OCI-LY3 (cell line): Measurements from ENCODE around the gene ZNF827.

Source experiments
- EZH2phosphoT487 ChIP-seq: fragments of 200-600 bp; shearing (Covaris generic); IDR thresholded peaks from 2 replicates; pipeline ENCODE4 v1.6.1; 2018; ENCODE audit warnings: antibody characterized with exemption, mixed run types, low read depth
- TF ChIP-seq, protein P1 (sequence below): fragments of 200-600, 300-600 bp; sonication (generic); IDR thresholded peaks from 2 replicates; pipeline ENCODE4 v1.5.1; 2014; ENCODE audit warnings: antibody characterized with exemption, low read length, low read depth

DNA sequence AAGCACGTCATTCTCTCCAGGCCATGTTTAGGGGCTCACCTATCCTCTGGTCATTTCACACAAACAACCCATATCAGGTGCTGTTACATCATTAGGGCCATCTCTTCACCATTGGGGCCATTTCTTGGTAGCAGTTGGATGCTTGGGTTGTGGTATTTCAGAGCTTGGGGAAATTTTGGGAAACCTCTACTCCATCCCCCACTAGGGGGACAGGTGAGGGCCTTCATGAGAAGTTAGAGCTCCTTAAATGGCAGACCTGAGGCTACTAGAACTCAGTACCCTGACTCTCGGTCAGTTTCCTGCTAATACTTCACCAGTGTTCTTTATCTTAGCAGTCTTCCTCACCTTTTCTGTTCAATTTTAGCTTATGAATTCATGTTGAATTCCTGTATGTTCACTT is 50.2 kb downstream of the ZNF827 start:
- TF ChIP-seq, protein P1, sequence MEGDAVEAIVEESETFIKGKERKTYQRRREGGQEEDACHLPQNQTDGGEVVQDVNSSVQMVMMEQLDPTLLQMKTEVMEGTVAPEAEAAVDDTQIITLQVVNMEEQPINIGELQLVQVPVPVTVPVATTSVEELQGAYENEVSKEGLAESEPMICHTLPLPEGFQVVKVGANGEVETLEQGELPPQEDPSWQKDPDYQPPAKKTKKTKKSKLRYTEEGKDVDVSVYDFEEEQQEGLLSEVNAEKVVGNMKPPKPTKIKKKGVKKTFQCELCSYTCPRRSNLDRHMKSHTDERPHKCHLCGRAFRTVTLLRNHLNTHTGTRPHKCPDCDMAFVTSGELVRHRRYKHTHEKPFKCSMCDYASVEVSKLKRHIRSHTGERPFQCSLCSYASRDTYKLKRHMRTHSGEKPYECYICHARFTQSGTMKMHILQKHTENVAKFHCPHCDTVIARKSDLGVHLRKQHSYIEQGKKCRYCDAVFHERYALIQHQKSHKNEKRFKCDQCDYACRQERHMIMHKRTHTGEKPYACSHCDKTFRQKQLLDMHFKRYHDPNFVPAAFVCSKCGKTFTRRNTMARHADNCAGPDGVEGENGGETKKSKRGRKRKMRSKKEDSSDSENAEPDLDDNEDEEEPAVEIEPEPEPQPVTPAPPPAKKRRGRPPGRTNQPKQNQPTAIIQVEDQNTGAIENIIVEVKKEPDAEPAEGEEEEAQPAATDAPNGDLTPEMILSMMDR = peak; percentile 12; the same call in 1 of the 2 replicates
- TF ChIP-seq EZH2phosphoT487 = no peak
